ENCODE results near the gene P2RX3.
A peak's percentile ranks its signal among the peaks of the same experiment; 100 is the strongest.

The P2RX3 gene

DNA sequence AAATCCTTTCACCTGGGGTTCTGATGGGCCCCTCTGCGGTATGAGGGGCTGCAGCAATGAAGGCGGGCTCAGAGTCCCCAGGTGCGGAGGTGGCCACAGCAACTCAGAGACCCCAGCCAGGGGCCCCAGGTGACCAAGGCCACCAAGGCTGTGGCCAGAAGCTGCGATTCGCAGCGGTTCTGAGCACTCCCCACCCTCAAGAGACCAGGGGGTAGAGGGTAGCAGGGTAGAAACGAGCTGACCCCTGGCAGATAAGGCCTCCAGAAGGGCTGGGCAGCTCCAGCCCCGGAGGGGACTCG is 14.3 kb upstream of the P2RX3 start:
- H3K79me2 ChIP-seq (ENCODE audit: insufficient read depth, low read length): no peaks in the 10 kb centered on the region
- H4K20me1 ChIP-seq (ENCODE audit: insufficient read depth, low read length): no peaks in the 10 kb centered on the region
- no peaks in the 10 kb centered on the region for H3K9me2 ChIP-seq (ENCODE audit: low read depth, low read length)
- peak overlapping the region; percentile 89 for H3K9ac ChIP-seq (ENCODE audit: low read length)
- H2AFZ ChIP-seq (ENCODE audit: low read length): no peak overlapping the region
- peaks cover 34% of the 10 kb centered on the region for H3K36me3 ChIP-seq (ENCODE audit: insufficient read depth, low read length)
- 0 out of 2 replicates have a peak, but pooled peaks cover 4% of the 10 kb centered on the region for H3F3A ChIP-seq (ENCODE audit: insufficient read depth, low read length)
- H3K4me2 ChIP-seq (ENCODE audit: low read length): peak overlapping the region; percentile 92
- TF ChIP-seq, protein P1, sequence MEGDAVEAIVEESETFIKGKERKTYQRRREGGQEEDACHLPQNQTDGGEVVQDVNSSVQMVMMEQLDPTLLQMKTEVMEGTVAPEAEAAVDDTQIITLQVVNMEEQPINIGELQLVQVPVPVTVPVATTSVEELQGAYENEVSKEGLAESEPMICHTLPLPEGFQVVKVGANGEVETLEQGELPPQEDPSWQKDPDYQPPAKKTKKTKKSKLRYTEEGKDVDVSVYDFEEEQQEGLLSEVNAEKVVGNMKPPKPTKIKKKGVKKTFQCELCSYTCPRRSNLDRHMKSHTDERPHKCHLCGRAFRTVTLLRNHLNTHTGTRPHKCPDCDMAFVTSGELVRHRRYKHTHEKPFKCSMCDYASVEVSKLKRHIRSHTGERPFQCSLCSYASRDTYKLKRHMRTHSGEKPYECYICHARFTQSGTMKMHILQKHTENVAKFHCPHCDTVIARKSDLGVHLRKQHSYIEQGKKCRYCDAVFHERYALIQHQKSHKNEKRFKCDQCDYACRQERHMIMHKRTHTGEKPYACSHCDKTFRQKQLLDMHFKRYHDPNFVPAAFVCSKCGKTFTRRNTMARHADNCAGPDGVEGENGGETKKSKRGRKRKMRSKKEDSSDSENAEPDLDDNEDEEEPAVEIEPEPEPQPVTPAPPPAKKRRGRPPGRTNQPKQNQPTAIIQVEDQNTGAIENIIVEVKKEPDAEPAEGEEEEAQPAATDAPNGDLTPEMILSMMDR (IDR thresholded peaks at IDR 0.05; ENCODE audit: low read length): no peak
- no peak for TF ChIP-seq EZH2 (IDR thresholded peaks at IDR 0.05; ENCODE audit: borderline replicate concordance, low read length)
- H3K4me1 ChIP-seq (ENCODE audit: insufficient read depth, low read length, severe bottlenecking): peaks cover 39% of the 10 kb centered on the region
- H3K27ac ChIP-seq (ENCODE audit: low read depth, low read length, poor library complexity, severe bottlenecking): peak overlapping the region; percentile 56
- no peaks in the 10 kb centered on the region for H3K9me3 ChIP-seq (ENCODE audit: low read length)
- no peaks in the 10 kb centered on the region for H3K27me3 ChIP-seq (ENCODE audit: insufficient read depth, low read length)
- peak overlapping the region; percentile 69 for H3K4me3 ChIP-seq (ENCODE audit: low read depth, low read length, poor library complexity, severe bottlenecking)

DNA sequence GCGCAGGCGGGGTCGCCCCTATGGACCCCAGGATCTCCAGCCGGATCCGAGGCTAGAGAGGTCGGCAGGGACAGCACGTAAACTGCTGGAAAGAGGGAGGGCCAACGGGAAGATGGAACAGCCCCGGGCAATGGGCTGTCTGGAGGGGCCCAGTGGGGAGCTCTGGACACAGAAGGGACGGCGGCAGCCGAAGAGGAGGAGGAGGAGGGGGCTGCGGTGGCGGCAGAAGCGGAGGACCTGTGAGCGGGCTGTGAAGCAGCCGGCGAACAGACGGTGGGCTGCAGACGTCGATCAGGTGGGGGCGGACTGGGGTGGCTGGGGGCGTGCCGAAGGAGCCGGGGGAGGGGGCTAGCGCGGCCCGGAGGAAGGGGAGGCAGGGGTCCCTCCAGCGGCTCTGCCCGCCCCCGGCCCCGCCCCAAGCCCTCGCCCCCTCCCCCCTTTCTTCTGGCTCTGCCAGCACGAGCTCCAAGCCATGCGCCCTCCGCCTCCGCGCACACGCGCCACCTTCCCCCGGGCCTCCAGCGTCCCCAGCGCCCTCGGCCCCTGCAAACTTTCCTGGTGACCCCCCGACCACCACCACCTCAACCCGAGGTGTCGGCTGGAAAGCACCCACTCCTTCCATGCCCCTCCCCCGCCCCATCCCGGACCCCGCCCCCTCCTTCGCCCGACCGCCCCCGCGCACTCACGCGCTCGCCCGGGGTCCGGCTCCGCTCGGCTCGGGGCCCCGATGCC is 13.8 kb upstream of the P2RX3 start:
- H3K9ac ChIP-seq (ENCODE audit: low read length): peak overlapping the region; percentile 89
- H3K9me2 ChIP-seq (ENCODE audit: low read depth, low read length): no peaks in the 10 kb centered on the region
- no peaks in the 10 kb centered on the region for H3K79me2 ChIP-seq (ENCODE audit: insufficient read depth, low read length)
- H3K27me3 ChIP-seq (ENCODE audit: insufficient read depth, low read length): no peaks in the 10 kb centered on the region
- no peaks in the 10 kb centered on the region for H3K9me3 ChIP-seq (ENCODE audit: low read length)
- peak overlapping the region; percentile 56 for H3K27ac ChIP-seq (ENCODE audit: low read depth, low read length, poor library complexity, severe bottlenecking)
- H3K4me3 ChIP-seq (ENCODE audit: low read depth, low read length, poor library complexity, severe bottlenecking): peak overlapping the region; percentile 69
- H3K4me2 ChIP-seq (ENCODE audit: low read length): peak overlapping the region; percentile 92
- H3F3A ChIP-seq (ENCODE audit: insufficient read depth, low read length): 0 out of 2 replicates have a peak, but pooled peaks cover 4% of the 10 kb centered on the region
- peaks cover 39% of the 10 kb centered on the region for H3K4me1 ChIP-seq (ENCODE audit: insufficient read depth, low read length, severe bottlenecking)
- peaks cover 39% of the 10 kb centered on the region for H3K36me3 ChIP-seq (ENCODE audit: insufficient read depth, low read length)
- no peaks in the 10 kb centered on the region for H4K20me1 ChIP-seq (ENCODE audit: insufficient read depth, low read length)
- TF ChIP-seq, protein P1 (IDR thresholded peaks at IDR 0.05; ENCODE audit: low read length): no peak
- TF ChIP-seq EZH2 (IDR thresholded peaks at IDR 0.05; ENCODE audit: borderline replicate concordance, low read length): no peak
- no peak overlapping the region for H2AFZ ChIP-seq (ENCODE audit: low read length)

DNA sequence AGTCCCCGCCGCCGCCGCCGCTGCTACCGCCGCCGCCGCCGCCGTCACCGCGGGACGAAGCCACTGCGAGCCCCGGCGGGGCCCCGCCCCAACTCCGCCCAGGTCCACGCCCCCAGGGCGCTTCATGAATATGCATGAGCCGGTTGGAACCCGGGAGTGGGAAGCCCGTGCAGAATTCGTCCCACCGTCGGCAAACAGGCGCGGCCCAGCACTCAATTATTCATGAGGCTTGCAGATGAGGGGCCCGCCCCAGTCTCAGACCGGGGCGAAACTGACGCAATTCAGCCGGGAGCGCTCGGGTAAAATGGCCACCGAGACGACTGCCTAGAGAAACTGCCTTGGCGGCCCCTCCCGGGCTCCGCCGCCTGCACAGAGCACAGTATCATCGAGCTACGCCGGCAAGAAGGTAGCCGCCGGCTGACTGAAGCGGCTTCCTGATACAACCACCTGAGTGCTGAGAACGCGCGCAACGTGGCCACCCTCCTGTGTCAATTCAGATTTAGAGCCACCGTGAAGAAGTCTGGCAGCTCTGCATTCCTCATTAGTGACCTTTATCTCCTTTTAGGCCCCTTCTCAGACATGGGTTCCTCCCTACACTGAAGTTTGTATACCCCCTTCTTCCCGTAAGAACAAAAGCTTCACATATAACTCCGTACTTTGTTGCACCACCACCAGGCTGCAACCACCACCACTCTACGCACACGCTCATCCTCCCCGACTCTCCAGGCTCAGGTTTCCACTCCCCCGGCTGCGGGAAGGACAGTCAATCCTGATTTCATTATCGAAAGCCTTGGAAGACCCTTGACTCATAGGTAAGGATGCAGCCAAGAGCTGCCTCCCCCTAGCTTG is 13.0 kb upstream of the P2RX3 start, which contains the start of gene TNKS1BP1:
TSS of gene TNKS1BP1 (minus strand) at position 67 of the 849 bp plus-strand sequence. CDS start 3,067 bp downstream, outside the sequence.
- no peaks in the 10 kb centered on the region for H3K27me3 ChIP-seq (ENCODE audit: insufficient read depth, low read length)
- no peak for TF ChIP-seq EZH2 (IDR thresholded peaks at IDR 0.05; ENCODE audit: borderline replicate concordance, low read length)
- TF ChIP-seq, protein P1 (IDR thresholded peaks at IDR 0.05; ENCODE audit: low read length): no peak
- no peak within 1 kb of the TSS for H2AFZ ChIP-seq (ENCODE audit: low read length)
- H3K9ac ChIP-seq (ENCODE audit: low read length): peak within 1 kb of the TSS; percentile 89
- H3K4me1 ChIP-seq (ENCODE audit: insufficient read depth, low read length, severe bottlenecking): peaks cover 39% of the 10 kb centered on the region
- no peaks in the 10 kb centered on the region for H4K20me1 ChIP-seq (ENCODE audit: insufficient read depth, low read length)
- peak within 1 kb of the TSS; percentile 92 for H3K4me2 ChIP-seq (ENCODE audit: low read length)
- peak within 1 kb of the TSS; percentile 69 for H3K4me3 ChIP-seq (ENCODE audit: low read depth, low read length, poor library complexity, severe bottlenecking)
- no peaks in the 10 kb centered on the region for H3K9me2 ChIP-seq (ENCODE audit: low read depth, low read length)
- H3K36me3 ChIP-seq (ENCODE audit: insufficient read depth, low read length): peaks cover 47% of the 10 kb centered on the region
- H3K79me2 ChIP-seq (ENCODE audit: insufficient read depth, low read length): no peaks in the 10 kb centered on the region
- no peaks in the 10 kb centered on the region for H3K9me3 ChIP-seq (ENCODE audit: low read length)
- H3F3A ChIP-seq (ENCODE audit: insufficient read depth, low read length): 0 out of 2 replicates have a peak, but pooled peaks cover 4% of the 10 kb centered on the region
- H3K27ac ChIP-seq (ENCODE audit: low read depth, low read length, poor library complexity, severe bottlenecking): peak within 1 kb of the TSS; percentile 88
